Muscle of leg (tissue), 11 donors: ENCODE data around the gene SCCPDH. TPM values are rescaled to one million over a fixed set of nuclear protein-coding genes. Genes with fewer than 3 reads are reported as not detected.
"Not testable (repeated sequence)": the region's sequence is repeated elsewhere in the genome, so short reads cannot be mapped to it uniquely, and the experiment has no call there.

Source experiments
- DNase-seq: peaks from one replicate; pipeline ENCODE4 v3.0.0; 2013
- H3K27ac ChIP-seq: one replicate; pipeline ENCODE4 v1.5.1; 2013; ENCODE audit warnings: mild to moderate bottlenecking, low read length, control low read depth
- H3K27me3 ChIP-seq: one replicate; pipeline ENCODE4 v1.6.1; 2013; ENCODE audit warnings: low read length; ENCODE audit not compliant: control insufficient read depth, insufficient read depth
- H3K36me3 ChIP-seq: one replicate; pipeline ENCODE4 v1.6.1; 2013; ENCODE audit warnings: low read length; ENCODE audit not compliant: control insufficient read depth, insufficient read depth
- H3K4me1 ChIP-seq: one replicate; pipeline ENCODE4 v1.6.1; 2013; ENCODE audit warnings: low read length; ENCODE audit not compliant: control insufficient read depth, insufficient read depth
- H3K4me3 ChIP-seq: one replicate; pipeline ENCODE4 v1.5.1; 2013; ENCODE audit warnings: low read length, control low read depth
- H3K9me3 ChIP-seq: replicated peaks from 2 replicates; pipeline ENCODE4 v1.6.1; 2013; ENCODE audit warnings: low read depth, low read length; ENCODE audit not compliant: control insufficient read depth
- WGBS: methylation state at CpG from one replicate; pipeline ENCODE4 v1.1.5; 2013; ENCODE audit warnings: missing lambda C conversion rate; ENCODE audit not compliant: insufficient coverage; 5-methylcytosine and 5-hydroxymethylcytosine counted together
- polyA plus RNA-seq, 8 donors: library from polyadenylated mRNA; unstranded; fragments of 120-200 nt; gene quantifications; one replicate each; pipeline versions ENCODE4 v1.2.1 to v1.2.3, GENCODE V29; 2013; ENCODE audit warnings: inconsistent platforms in 1 of 8, low replicate concordance in 1 of 8; ENCODE audit not compliant: insufficient read length in 8 of 8, insufficient read depth in 1 of 8
- total RNA-seq: library from RNA; stranded (reverse); fragments of 120-200 nt; gene quantifications from one replicate; pipeline ENCODE4 v1.2.4, GENCODE V29; 2013

SCCPDH gene
- total and polyA plus RNA-seq, 9 donors = 32.2 to 41.0 (median 35.3) TPM

DNA sequence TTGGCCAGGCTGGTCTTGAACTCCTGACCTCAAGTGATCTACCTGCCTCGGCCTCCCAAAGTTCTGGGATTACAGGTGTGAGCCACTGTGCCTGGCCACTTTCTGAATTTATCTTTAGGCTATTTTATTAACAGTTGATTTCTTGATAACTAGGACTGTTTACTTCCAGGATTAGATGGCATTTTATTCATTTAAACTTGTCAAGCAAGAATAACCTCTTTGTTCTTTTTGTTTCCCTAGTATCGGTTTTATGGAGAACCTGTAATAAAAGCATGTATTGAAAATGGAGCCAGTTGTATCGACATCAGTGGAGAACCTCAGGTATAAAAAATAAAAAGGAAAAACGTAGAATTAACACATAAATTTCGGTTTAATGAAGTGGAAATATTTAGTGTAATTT, 11.5 kb downstream of the SCCPDH start:
- WGBS = no CpG with 5 or more reads among the region's 5 CpGs
- no peaks in the 10 kb centered on the region for H3K27me3 ChIP-seq
- no peak for DNase-seq
- H3K4me1 ChIP-seq = no peaks in the 10 kb centered on the region
- no peaks in the 10 kb centered on the region for H3K9me3 ChIP-seq
- no peak overlapping the region for H3K27ac ChIP-seq
- H3K36me3 ChIP-seq = peaks cover 48% of the 10 kb centered on the region
- no peak overlapping the region for H3K4me3 ChIP-seq

DNA sequence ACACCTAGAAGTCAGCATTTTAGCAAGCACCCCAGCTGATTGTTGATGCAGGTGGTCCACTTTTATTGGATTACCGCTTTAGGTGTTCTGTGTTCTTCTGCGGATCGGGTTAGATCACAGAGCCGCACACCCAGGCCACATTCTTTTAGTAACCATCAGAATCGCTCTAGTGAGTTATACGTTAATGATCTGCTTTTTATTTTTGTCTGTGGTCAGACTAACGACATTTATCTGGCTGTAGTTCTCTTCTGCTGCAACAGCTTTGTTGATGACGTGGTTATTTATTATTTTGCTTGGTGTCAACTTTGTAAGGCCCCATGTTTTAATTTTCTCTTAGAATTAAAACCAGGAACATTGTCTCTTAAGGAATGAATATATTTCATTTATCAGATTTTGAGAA, 18.2 kb downstream of the SCCPDH start:
- 96% methylated on average over 5 of the region's 8 CpGs for WGBS
- peaks cover 35% of the 10 kb centered on the region for H3K36me3 ChIP-seq
- H3K27ac ChIP-seq = no peak overlapping the region

DNA sequence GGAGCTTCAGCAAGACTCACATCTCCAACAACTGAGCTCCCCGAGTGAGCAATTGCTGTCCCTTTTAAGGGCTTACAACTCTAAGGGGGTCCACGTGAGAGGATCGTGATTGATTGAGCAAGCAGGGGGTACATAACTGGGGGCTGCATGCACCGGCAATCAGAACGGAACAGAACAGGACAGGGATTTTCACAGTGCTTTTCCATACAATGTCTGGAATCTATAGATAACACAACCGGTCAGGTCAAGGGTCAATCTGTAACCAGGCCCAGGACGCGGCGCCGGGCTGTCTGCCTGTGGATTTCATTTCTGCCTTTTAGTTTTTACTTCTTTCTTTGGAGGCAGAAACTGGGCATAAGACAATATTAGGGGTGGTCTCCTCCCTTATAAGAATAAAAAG, 21.9 kb downstream of the SCCPDH start:
- not testable (repeated sequence) for DNase-seq, H3K27me3 ChIP-seq, H3K4me1 ChIP-seq, H3K4me3 ChIP-seq, H3K27ac ChIP-seq, H3K9me3 ChIP-seq
- WGBS = no CpG with 5 or more reads among the region's 10 CpGs
- H3K36me3 ChIP-seq = peaks cover 34% of the 10 kb centered on the region

More for the DNA sequence above, 18.2 kb downstream of the SCCPDH start:
- Histone ChIP-seq H3K4me1 (no peaks in the 10 kb centered on the region), H3K27me3 (no peaks in the 10 kb centered on the region), H3K9me3 (no peaks in the 10 kb centered on the region), H3K4me3 (no peak overlapping the region)
- DNase-seq = no peak

DNA sequence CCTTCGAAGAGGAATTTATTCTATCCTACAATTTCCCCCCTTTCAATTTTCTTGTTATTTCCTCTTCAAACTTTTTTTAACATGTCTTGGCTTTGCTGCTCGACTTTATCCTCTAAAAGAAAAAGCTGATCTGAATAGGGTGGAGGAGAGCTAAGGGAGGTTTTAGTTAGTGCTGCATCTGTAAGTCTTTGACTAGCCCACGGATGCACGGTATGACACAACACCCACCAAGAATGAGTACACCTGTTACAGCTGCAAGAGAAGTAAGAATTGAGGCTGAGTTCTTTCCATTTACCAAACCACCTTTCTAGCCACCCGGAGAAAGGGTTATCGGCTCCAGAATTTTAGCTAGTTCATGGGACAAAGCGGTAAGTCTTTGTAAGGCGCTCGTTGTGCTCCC, 23.8 kb downstream of the SCCPDH start:
- no peaks in the 10 kb centered on the region for H3K4me1 ChIP-seq
- H3K27me3 ChIP-seq = no peaks in the 10 kb centered on the region
- no peaks in the 10 kb centered on the region for H3K9me3 ChIP-seq
- H3K36me3 ChIP-seq = peaks cover 27% of the 10 kb centered on the region
- no peak overlapping the region for H3K4me3 ChIP-seq
- no peak overlapping the region for H3K27ac ChIP-seq
- no peak for DNase-seq
- no CpG with 5 or more reads among the region's 9 CpGs for WGBS

DNA sequence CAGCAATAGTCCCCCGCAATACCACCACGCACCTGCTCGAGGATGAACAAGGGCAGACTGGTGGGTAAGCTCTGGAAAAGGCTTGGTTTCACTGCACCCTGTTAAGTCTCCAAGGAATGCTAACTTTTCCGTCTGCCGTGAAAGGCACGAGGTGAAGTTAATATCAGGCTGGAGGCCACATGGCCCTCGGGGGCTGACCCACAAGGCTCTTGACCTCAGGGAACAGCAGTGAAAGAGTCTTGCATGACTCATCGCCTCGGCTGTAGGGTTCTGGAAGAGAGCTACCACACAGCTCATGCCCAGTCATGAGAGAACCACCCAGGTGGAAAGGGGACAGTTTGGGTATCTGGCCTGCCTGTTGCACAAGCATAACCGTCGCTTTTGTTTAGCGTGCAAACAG, 24.7 kb downstream of the SCCPDH start:
- Histone ChIP-seq H3K9me3 (no peaks in the 10 kb centered on the region), H3K27ac (no peak overlapping the region), H3K4me3 (no peak overlapping the region), H3K4me1 (no peaks in the 10 kb centered on the region), H3K27me3 (no peaks in the 10 kb centered on the region), H3K36me3 (peaks cover 25% of the 10 kb centered on the region)
- no peak for DNase-seq
- 79% methylated on average over 9 of the region's 12 CpGs for WGBS

DNA sequence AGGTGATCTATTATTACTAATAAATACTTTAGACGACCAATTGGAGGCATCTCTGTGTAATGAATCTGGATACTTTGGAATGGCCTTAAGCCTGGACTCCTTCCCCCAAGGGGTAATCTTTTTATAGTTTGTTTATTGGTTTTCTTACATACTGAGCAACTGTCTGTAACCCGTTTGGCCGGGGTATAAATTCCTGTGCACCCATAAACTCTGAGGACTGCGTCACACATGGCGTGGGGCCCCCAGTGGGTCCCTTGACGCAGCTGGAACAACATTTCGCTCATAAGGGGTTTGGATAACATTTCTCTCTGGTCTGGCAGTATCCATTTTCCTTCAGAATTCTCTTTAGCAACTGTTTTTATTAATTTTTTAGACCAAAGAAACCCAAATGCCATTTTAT, 26.5 kb downstream of the SCCPDH start:
- 27% methylated on average over 4 of the region's 7 CpGs for WGBS
- no peak overlapping the region for H3K27ac ChIP-seq
- H3K9me3 ChIP-seq = no peaks in the 10 kb centered on the region
- no peaks in the 10 kb centered on the region for H3K27me3 ChIP-seq
- DNase-seq = no peak
- H3K4me1 ChIP-seq = no peaks in the 10 kb centered on the region
- peaks cover 24% of the 10 kb centered on the region for H3K36me3 ChIP-seq
- H3K4me3 ChIP-seq = no peak overlapping the region

DNA sequence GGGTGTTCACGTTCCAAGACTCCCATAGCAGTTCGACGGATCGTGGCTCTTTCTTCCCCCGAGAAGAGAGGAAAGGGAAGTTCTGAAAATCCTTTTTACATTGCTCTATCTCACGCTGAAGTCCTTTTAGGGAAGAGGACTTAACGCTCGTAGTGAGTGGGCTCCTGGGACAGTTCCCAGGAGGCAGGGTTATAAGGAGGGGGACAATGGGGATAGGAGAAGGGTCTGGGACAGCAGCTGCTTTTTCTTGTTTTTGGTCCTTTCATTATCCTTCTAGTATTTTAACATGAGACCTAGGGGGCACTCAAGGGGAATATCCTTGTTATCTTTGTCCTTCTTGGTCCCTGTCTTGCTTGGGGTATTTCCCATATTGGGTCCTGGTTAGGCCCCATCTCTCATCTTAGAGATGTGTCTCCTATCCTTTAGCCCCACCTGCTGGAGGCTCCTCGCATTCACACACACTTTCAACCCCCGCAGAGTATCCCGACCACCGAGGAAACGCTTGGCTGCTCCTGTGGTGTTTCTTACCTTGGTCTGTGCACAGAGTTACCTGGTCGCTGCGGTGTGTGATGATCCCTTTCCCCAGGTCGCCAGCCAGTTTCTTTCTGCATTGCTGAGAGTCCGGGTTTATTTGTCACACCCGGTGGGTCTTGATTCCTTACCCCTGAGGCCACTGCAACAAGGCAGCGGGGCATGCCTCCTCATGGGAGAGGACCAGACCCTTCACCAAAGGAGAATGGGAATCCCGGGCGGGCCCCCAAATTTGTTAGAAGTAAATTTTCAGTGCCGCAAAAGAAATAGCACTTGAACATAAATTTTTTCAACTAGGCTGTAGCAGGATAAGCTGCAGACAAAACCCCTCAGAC, 29.7 kb downstream of the SCCPDH start:
- Histone ChIP-seq H3K9me3 (no peaks in the 10 kb centered on the region), H3K27me3 (no peaks in the 10 kb centered on the region), H3K4me3 (no peak overlapping the region), H3K27ac (no peak overlapping the region), H3K36me3 (peaks cover 13% of the 10 kb centered on the region), H3K4me1 (no peaks in the 10 kb centered on the region)
- 53% methylated on average over 13 of the region's 22 CpGs for WGBS
- DNase-seq = peak; percentile 67

DNA sequence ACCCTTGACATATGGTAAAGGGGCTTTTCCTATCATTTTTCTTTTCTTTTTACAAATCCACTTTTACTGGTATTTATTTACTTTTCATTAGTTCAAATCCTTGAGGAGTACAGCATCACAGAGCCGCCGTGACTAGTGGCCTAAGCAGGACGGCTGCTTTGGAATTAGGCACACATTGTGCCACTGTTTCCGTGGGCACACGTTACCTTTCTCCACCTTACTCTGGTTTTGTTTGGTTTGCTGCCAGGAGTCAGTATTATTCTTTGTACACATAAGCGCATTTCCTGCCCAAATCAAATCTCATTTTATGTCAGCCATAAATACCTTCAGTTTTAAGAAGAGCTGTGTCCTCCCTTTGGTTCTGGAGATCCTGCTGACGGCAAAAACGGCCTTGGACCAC, 31.2 kb downstream of the SCCPDH start:
- peaks cover 11% of the 10 kb centered on the region for H3K36me3 ChIP-seq
- H3K9me3 ChIP-seq = no peaks in the 10 kb centered on the region
- no peak overlapping the region for H3K27ac ChIP-seq
- DNase-seq = no peak
- H3K4me3 ChIP-seq = no peak overlapping the region
- H3K4me1 ChIP-seq = no peaks in the 10 kb centered on the region
- no peaks in the 10 kb centered on the region for H3K27me3 ChIP-seq
- WGBS = 88% methylated on average over 7 of the region's 8 CpGs

DNA sequence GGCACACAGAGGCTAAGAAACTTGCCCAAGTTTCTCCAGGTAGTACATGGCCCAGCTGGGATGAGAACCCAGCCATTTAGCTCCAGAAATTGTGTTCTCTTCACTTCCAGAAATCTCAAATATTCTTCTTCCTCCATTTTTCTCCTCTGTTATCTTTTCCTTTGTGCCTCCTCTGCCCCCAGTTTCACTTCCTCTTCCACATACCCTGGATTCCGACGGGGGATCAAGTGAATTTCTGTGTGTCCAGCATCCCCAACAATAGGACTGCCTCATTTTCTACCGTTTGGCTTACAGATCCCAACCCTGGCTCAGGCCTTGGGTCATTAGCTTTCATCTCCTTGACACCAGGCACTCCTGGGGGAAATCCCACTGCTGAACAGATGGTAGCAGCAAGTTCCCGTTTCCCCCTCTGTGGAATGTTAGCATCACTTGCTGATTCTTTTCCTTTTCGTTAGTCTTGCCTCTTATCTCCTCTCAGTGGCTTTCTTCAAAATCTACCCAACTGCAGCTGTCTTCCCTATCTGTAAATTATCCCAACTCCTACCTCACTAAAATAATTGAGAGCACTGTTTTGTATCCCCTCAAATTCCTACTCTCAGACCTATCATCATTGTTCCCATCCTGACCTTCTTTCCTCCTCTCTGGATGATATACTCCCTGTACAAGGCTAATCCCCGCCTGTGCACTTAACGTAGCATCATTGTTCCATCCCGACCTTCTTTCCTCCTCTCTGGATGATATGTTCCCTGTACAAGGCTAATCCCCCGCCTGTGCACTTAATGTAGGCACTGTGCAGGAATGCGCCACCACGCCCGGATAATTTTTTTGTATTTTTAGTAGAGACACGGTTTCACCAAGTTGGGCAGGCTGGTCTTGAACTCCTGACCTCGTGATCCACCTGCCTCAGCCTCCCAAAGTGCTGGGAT, 36.5 kb downstream of the SCCPDH start:
- Histone ChIP-seq H3K36me3 (peaks cover 44% of the 10 kb centered on the region), H3K9me3 (no peaks in the 10 kb centered on the region), H3K27ac (no peak overlapping the region), H3K4me3 (no peak overlapping the region), H3K27me3 (no peaks in the 10 kb centered on the region), H3K4me1 (no peaks in the 10 kb centered on the region)
- 42% methylated on average over 8 of the region's 14 CpGs for WGBS
- peak; percentile 25 for DNase-seq

DNA sequence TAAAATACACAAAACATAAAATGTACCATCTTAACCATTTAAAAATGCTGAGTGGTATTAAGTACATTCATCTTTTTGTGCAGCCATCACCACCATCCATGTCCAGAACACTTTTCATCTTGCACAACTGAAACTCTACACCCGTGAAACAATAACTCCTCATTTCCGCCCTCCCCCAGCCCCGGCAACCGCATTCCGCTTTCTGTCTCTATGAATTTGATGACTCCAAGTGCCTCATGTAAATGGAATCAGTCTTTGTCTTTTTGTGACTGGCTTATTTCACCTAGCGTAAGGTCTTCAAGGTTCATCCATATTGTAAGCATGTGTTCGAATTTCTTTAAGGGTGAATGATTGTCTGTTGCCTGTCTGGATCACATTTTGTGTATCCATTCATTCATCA, 37.2 kb downstream of the SCCPDH start:
- H3K36me3 ChIP-seq = peaks cover 48% of the 10 kb centered on the region
- DNase-seq = no peak
- WGBS = 43% methylated on average over 1 of the region's 7 CpGs

More for the DNA sequence above, 37.2 kb downstream of the SCCPDH start:
- H3K9me3 ChIP-seq = no peaks in the 10 kb centered on the region
- H3K4me3 ChIP-seq = no peak overlapping the region
- no peaks in the 10 kb centered on the region for H3K27me3 ChIP-seq
- no peak overlapping the region for H3K27ac ChIP-seq
- H3K4me1 ChIP-seq = no peaks in the 10 kb centered on the region
